Embryonic facial prominence (tissue), 1 donor: ENCODE data around the gene PAX1.

Source experiments
- DNase-seq: peaks from one replicate; pipeline ENCODE4 v3.0.0-alpha.2; 2016; ENCODE audit errors: extremely low spot score

Gene PAX1

GRCh38 chr20:21705575-21706260, at the start of gene PAX1:
Gene PAX1 (plus strand): TSS chr20:21705664. CDS start chr20:21705713, 49 bp downstream.
- DNase-seq = no peak

GRCh38 chr20:21656308-21657067, 49.0 kb upstream of the PAX1 start:
- DNase-seq = no peak

GRCh38 chr20:21661488-21662055, 43.9 kb upstream of the PAX1 start:
- DNase-seq = no peak

- DNase-seq = no peak
Observed at GRCh38 chr20:21663465-21663864, 42.0 kb upstream of the PAX1 start.

- DNase-seq = no peak
Observed at GRCh38 chr20:21665687-21666446, 39.6 kb upstream of the PAX1 start.

- no peak for DNase-seq
Observed at GRCh38 chr20:21670126-21670525, 35.3 kb upstream of the PAX1 start.

- DNase-seq = no peak
Observed at GRCh38 chr20:21670981-21671380, 34.5 kb upstream of the PAX1 start.

GRCh38 chr20:21677261-21677660, 28.2 kb upstream of the PAX1 start:
- no peak for DNase-seq

GRCh38 chr20:21677781-21678180, 27.7 kb upstream of the PAX1 start:
- DNase-seq = no peak

- DNase-seq = no peak
Observed at GRCh38 chr20:21681234-21681921, 24.1 kb upstream of the PAX1 start.

GRCh38 chr20:21681922-21682318, 23.5 kb upstream of the PAX1 start:
- DNase-seq = no peak

- no peak for DNase-seq
Observed at GRCh38 chr20:21682521-21682954, 22.9 kb upstream of the PAX1 start.

- DNase-seq = no peak
Observed at GRCh38 chr20:21684671-21685070, 20.8 kb upstream of the PAX1 start.

- DNase-seq = no peak
Observed at GRCh38 chr20:21685981-21686380, 19.5 kb upstream of the PAX1 start.

- DNase-seq = no peak
Observed at GRCh38 chr20:21693322-21693721, 12.1 kb upstream of the PAX1 start.

GRCh38 chr20:21698494-21699215, 6.8 kb upstream of the PAX1 start:
- no peak for DNase-seq

GRCh38 chr20:21699216-21699508, 6.3 kb upstream of the PAX1 start:
- no peak for DNase-seq

GRCh38 chr20:21701171-21701876, 4.1 kb upstream of the PAX1 start:
- no peak for DNase-seq

GRCh38 chr20:21702016-21702415, 3.4 kb upstream of the PAX1 start:
- no peak for DNase-seq
